GM12878 (cell line): ENCODE measurements around the gene STK33. TPM values are rescaled to one million over a fixed set of nuclear protein-coding genes. Genes with fewer than 3 reads are reported as not detected.

Experiments used
- ELK1 ChIP-seq: IDR thresholded peaks from 2 replicates; pipeline ENCODE4 v1.6.1; 2012; ENCODE audit warnings: low read depth, low read length, improper control_type of control experiment
- GATAD2B ChIP-seq: fragments of 450-650 bp; conservative IDR thresholded peaks from 2 replicates; pipeline ENCODE4 v1.6.1; 2017; ENCODE audit warnings: low read depth, mild to moderate bottlenecking, moderate library complexity
- IRF4 ChIP-seq: IDR thresholded peaks from 2 replicates; pipeline ENCODE4 v1.6.1; 2011; ENCODE audit warnings: low read depth, low read length
- JUND ChIP-seq: IDR thresholded peaks from 2 replicates; pipeline ENCODE4 v1.6.1; 2012; ENCODE audit warnings: low read depth, mild to moderate bottlenecking, low read length, improper control_type of control experiment, moderate library complexity
- LARP7 ChIP-seq: fragments of 450-650 bp; IDR thresholded peaks from 2 replicates; pipeline ENCODE4 v1.6.1; 2017; ENCODE audit warnings: mild to moderate bottlenecking
- NKRF ChIP-seq: fragments of 450-650 bp; conservative IDR thresholded peaks from 2 replicates; pipeline ENCODE4 v1.6.1; 2017; ENCODE audit warnings: mild to moderate bottlenecking, moderate library complexity
- PBX3 ChIP-seq: IDR thresholded peaks from 2 replicates; pipeline ENCODE4 v1.6.1; 2011; ENCODE audit warnings: mild to moderate bottlenecking, low read depth, low read length, moderate library complexity; ENCODE audit not compliant: insufficient replicate concordance
- POU2F2 ChIP-seq: IDR thresholded peaks from 3 replicates; pipeline ENCODE4 v1.6.1; 2011; ENCODE audit warnings: low read depth, mild to moderate bottlenecking, low read length, borderline replicate concordance
- RELB ChIP-seq: fragments of 450-650 bp; IDR thresholded peaks from 2 replicates; pipeline ENCODE4 v1.6.1; 2017; ENCODE audit warnings: low read depth, mild to moderate bottlenecking, moderate library complexity
- SREBF2 ChIP-seq: IDR thresholded peaks from 2 replicates; pipeline ENCODE4 v1.6.1; 2012; ENCODE audit warnings: mild to moderate bottlenecking, low read length
- STAT3 ChIP-seq: IDR thresholded peaks from 2 replicates; pipeline ENCODE4 v1.6.1; 2011; ENCODE audit warnings: low read depth, low read length, improper control_type of control experiment
- polyA plus RNA-seq, 11 experiments: library from polyadenylated mRNA; depleted of rRNA in 4 of 11; unstranded in 6 of 11; stranded (reverse) in 5 of 11; fragments of >200 nt; fragmentation: Nextera tagmentation in 4 of 11; fragmentation: Illumina TruSeq in 1 of 11; extraction: Ambion mirVana in 4 of 11; extraction: Trizol in 1 of 11; gene quantifications; 1 replicate in 1 of 11; 2 replicates in 10 of 11; pipeline versions ENCODE4 v1.2.1 to v1.2.3, GENCODE V29; 2011 to 2016; ENCODE audit warnings: inconsistent platforms in 2 of 11, missing spikeins in 2 of 11, low read depth in 1 of 11
- total RNA-seq, 4 experiments: library from RNA; depleted of rRNA in 3 of 4; stranded (reverse); fragments of >200 nt in 3 of 4; fragmentation: Illumina TruSeq in 1 of 4; extraction: Trizol in 1 of 4; gene quantifications; 2 replicates each; pipeline versions ENCODE4 v1.2.1 to v1.2.3, GENCODE V29; 2013 to 2021

Gene STK33
- total and polyA plus RNA-seq, 10 of the 15 experiments (the other 5 are each of a cell fraction or from before 2014, with no cell fraction given): 5.2 to 27.3 (median 18.3) TPM

- no peak for TF ChIP-seq ELK1
- no peak for TF ChIP-seq LARP7
- TF ChIP-seq POU2F2: no peak
- no peak for TF ChIP-seq PBX3
- no peak for TF ChIP-seq RELB
- no peak for TF ChIP-seq STAT3
- TF ChIP-seq SREBF2: no peak
- no peak for TF ChIP-seq JUND
- TF ChIP-seq IRF4: no peak
- TF ChIP-seq NKRF: no peak
- no peak for TF ChIP-seq GATAD2B
- TF ChIP-seq, all 136 proteins: peak for 0
These were observed 230.1 kb downstream of the STK33 start (continued) for GRCh38 chr11:8363921-8364320.
